Activated gamma-delta T cell (primary cell): ENCODE results near the gene SLC35F2.
"Not testable (repeated sequence)": the region's sequence is repeated elsewhere in the genome, so short reads cannot be mapped to it uniquely, and the experiment has no call there.

Experiments
- DNase-seq: peaks from one replicate; lab custom pipeline; 2025; lab: John Stamatoyannopoulos, UW
- total RNA-seq, 2 donors: gene quantifications; one replicate each; lab custom pipeline; 2026; lab: John Stamatoyannopoulos, UW

SLC35F2 gene, protein sequence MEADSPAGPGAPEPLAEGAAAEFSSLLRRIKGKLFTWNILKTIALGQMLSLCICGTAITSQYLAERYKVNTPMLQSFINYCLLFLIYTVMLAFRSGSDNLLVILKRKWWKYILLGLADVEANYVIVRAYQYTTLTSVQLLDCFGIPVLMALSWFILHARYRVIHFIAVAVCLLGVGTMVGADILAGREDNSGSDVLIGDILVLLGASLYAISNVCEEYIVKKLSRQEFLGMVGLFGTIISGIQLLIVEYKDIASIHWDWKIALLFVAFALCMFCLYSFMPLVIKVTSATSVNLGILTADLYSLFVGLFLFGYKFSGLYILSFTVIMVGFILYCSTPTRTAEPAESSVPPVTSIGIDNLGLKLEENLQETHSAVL
- total RNA-seq = 25.3 to 37.1 reads per million in 2 donors

DNA sequence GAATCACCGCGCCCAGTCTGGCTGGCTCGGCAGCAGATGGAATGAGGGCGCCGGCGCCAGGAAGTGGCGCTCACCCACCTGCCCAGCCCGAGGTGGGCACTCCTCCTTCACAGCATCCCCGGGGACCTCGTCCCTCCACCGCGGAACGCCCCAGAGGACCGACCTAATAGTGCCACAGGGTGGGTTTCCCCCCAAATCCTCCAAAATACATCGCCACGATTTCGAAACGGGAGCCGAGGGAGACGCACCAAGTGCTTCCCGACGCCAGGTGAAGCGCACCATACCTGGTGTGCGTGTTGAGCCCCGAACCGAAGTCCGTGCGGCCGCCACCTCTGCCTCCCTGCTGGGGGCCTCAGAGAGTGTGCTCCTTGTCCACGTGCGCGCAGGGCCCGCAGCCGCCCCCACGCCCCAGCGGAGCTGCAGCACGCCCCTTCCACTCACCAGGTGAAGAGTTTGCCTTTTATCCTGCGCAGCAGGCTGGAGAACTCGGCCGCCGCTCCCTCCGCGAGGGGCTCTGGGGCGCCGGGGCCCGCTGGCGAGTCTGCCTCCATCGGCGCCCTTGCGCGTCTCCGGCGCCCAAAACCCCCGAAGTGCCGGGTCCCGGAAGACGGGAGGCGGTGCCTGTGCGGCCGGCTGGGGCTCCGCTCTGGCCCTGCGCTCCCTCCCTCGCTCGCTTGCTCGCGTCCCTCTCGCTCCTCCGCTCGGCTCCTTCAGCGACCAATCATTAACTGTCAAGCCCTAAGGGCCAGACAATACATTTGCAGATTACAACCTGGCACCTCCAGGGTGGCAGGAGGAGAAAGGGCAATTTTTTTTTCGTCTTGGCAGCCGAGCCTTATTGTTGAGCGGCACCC lies at the start of gene SLC35F2:
Gene SLC35F2 (minus strand): TSS at position 571 of the 854 bp plus-strand sequence. CDS start 20 bp downstream, at position 551.
- DNase-seq = peak; percentile 49

DNA sequence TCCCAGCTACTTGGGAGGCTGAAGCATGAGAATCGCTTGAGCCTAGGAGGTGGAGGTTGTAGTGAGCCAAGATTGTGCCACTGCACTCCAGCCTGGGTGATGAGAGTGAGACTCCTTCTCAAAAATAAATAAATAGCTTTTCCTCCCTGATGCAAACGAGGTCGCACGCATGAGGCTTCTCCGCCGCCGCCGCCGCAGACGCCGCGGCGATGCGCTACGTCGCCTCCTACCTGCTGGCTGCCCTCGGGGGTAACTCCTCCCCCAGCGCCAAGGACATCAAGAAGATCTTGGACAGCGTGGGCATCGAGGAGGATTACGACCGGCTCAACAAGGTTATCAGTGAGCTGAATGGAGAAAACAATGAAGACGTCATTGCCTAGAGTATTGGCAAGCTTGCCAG lies 49.6 kb upstream of the SLC35F2 start:
- no peak for DNase-seq

DNA sequence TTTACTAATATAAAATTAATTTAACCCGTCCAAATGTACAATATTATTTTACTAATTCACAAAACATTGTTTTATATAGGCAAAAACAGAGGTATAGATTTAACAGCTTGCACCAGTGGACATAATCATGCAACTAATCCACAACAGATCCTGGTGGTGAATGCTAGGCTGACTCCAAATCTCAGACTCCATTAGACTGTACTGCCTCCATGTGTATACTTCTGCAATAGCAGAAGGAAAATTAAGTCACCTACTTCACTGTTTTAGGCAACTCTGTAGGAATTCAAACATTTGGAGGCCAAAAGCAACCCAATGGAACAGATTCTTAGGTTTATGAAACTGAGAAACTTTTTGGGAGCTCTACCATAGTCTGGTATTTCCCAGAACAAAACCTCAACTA lies 39.7 kb upstream of the SLC35F2 start:
- DNase-seq = no peak

DNA sequence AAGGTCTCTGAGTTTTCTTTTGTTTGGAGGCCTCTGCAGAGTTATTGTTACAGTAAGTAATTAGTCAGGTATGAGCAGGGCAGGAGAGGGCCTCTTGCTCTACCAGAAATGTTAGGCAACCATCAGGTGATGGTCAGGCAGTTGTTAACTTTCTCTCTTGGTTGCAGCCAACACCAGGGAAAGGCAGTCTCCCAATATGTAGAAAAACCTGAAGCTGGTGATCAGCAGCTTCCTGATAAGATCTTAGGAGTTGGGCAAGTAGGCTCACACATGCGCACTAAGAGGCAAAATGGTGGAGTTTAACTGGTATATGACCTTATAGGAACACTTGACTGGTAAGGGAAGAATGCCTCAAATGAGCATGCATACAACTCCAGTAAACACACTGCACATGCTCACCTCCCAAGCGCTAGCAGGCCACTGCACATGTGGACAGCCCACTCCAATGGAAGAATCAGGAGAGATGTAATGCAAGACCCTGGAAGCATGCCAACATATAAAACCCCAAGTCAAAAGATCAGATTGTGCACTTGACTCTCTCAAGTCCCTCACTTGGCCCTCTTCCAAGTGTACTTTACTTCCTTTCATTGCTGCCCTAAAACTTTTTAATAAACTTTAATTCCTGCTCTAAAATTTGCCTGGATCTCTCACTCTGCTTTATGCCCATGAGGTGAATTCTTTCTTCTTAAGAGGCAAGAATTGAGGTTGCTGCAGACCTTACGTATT lies 23.7 kb upstream of the SLC35F2 start:
- no peak for DNase-seq

DNA sequence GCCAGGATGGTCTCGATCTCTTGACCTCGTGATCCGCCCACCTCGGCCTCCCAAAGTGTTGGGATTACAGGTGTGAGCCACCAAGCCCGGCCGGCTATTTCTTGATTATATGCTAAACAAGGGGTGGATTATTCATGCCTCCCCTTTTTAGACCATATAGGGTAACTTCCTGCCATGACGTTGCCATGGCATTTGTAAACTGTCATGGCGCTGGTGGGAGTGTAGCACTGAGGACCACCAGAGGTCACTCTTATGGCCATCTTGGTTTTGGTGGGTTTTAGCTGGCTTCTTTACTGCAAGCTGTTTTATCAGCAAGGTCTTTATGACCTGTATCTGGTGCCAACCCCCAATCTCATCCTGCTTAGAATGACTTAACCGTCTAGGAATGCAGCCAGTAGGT lies 22.9 kb upstream of the SLC35F2 start:
- DNase-seq = not testable (repeated sequence)

DNA sequence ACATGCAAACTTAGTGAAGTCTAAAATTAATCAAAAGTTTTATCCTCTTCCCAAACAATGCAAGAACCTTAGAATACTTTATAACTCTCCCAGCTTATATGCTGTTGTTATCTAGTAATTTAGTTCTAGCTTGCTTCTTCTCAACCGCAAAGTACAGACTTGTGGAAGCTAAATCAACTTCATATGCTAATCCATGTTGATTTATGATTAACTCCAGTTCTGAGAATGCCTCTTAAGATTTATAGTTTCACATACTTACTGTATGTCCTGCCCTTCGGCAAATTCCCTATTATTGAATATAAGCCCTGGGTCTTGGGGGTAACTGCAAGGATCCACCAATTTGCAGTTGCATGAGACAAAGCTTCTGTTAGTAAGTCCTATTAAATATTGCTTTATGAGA lies 17.6 kb upstream of the SLC35F2 start:
- DNase-seq = no peak

DNA sequence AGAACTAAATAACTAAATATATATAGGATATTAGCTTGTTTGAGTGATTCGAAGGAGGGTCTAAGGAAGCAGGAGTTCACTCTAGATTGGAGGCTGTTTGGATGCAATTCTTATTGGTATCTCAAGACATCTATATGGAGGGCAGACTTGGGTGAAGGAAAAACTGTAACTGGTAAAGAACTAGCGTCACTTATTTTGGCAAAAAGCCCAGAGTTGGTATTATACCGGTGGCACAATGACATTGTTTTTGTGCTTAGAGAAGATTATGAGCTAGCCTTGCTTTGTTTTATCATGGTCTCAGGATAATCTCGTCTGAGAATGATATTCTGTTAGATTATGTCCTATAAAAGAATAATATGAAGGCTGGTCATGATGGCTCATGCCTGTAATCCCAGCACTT lies 6.0 kb upstream of the SLC35F2 start:
- DNase-seq = no peak

DNA sequence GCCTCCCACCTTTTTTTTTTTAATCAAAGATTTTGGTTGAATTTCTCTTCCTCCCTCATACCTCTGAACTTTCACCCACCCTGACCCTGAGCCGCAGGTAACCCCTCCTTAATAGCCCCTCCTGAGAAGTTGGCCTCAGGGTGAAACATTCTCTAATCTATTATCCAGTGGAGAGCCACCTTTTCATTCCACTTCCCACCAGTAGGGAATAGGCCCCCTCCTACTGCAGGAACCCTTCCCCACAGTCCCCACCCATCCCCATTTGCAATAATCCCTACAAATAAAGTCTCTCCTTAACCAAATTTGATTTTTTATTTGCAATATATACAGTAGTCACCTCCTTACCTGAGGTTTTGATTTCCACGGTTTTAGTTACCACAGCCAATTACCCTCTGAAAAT lies 2.1 kb upstream of the SLC35F2 start:
- DNase-seq = no peak

DNA sequence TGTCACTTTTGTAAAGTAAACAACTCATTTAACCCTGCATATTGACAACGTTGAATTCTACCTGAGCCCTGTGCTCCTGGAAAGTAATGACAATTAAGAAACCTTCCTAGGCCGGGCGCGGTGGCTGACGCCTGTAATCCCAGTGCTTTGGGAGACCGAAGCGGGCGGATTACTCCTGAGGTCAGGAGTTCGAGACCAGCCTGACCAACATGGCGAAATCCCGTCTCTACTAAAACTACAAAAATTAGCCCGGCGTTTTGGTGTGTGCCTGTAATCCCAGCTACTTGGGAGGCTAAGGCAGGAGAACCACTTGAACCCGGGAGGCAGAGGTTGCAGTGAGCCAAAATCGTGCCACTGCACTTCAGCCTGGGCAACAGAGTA lies 1.6 kb upstream of the SLC35F2 start:
- DNase-seq = not testable (repeated sequence)

DNA sequence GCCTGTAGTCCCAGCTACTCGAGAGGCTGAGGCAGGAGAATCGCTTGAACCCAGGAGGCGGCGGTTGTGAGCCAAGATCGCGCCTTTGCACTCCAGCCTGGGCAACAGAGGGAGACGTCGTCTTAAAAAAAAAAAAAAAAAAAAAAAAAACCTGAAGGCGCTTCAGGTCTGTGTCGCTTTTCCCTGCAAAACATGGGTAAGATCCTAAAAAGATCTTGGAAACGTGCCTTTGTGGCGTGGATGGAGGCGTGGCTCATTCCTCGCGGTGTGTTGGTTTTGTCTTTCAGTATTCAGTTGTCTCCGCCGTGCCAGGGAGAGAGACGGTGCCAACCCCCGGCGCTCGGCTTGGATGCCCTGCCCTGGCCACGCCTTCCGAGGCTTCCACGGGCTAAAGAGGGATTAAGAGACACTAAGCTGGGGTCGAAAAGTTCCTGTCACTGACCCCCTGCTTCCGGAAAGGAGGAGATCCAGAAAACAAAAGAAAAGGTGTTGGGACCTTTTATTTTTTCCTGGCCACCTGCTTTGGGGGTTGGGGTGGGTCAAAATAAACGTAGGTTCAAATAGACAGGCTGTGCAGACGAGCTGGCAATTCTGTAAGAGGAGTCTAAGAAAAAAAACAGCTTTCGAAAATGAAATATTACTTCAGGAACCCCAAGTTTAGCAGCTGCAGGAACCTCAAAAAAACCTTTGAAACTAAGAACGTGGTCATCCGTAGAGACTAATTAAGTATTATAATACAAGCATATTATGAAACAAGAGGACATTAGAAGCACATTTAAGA lies 1.1 kb upstream of the SLC35F2 start:
- DNase-seq = no peak

DNA sequence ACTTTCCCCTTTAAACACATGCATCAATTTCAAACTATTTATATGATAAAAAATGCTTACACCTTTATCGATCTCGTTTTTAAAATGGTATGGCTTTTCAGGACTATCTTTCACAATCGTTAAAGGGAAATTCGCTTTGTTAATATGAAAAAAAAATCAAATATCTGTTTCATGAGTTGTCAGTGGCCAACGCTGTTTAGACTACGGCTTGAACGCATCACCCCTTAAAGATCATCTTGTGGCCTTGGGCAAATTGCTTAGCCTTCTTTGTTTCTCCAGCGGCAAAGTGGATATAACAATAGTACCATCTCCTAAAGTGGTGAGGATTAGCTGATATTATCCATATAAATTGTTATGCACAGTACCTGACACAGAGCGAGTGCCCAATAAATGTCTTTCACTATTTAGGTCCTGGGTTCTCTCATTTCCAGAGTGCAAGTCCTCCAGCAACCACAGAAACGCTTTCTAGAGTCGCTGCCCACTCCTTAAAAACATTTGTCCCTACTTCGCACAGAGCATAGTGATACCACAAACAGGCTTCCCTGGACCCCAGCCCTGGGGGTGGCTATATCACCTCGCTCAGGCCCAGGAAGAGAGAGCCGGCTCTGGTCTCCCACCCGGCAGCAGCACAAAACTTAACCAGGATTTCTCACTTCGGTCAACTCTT lies 904 bp downstream of the SLC35F2 start:
- no peak for DNase-seq

DNA sequence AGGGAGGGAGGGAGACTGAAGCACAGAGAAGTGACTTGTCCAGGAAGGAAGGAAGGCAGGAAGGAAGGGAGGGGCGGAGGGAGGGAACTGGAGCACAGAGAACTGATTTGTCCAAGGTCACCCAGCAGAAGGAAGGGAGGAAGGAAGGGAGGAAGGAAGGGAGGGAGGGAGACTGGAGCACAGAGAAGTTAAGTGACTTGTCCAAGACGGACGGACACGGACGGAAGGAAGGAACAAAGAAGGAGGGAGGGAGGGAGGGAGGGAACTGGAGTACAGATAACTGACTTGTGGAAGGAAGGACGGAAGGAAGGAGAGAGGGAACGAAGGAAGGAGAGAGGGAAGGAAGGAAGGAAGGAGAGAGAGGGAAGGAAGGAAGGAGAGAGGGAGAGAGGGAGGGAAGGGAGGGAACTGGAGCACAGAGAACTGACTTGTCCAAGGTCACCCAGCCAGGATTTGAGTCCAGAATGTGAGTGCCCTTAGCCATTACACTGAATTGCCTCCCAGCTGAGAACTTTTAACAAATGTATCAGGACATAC lies 1.5 kb downstream of the SLC35F2 start:
- no peak for DNase-seq

DNA sequence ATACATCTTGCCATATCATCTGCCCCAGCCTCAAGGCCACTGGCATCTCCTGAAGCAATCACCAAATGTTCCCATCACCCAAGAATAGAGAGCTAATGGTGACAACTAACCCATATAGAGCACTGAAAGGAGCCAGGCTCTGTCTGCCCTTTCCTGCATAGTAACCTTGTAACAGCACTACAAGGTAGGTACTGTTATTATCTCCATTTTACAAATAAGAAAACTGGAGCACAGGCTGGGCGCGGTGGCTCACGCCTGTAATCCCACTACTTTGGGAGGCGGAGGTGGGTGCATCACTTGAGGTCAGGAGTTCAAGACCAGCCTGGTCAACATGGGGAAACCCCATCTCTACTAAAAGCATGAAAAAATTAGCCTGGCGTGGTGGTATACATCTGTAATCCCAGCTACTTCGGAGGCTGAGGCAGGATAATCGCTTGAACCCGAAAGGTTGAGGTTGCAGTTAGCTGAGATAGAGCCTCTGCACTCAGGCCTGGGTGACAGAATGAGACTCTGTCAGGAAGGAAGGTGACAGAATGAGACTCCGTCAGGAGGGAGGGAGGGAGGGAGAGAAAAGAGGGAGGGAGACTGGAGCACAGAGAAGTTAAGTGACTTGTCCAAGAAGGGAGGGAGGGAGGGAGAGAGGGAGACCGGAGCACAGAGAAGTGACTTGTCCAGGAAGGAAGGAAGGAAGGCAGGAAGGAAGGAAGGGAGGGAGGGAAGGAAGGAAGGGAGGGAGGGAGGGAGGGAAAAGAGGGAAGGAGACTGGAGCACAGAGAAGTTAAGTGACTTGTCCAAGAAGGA lies 2.2 kb downstream of the SLC35F2 start:
- no peak for DNase-seq

DNA sequence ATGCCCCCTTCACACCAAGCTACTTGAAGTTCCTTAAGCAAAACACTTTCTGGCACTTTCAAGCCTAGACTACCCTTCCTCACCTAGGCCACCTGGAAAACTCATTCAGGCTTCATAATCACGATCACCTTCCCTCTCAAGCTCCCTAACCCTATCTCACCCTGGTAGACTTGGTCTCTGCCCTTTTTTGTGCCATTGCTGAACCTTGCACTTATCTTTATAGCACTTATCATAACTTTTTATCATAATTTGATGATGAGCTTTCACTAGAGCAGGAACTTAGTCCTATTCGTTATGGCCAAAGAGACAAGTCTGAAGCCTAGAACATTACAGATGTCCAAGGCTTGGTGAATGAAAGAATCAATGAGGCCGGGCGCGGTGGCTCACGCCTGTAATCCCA lies 5.5 kb downstream of the SLC35F2 start:
- no peak for DNase-seq

DNA sequence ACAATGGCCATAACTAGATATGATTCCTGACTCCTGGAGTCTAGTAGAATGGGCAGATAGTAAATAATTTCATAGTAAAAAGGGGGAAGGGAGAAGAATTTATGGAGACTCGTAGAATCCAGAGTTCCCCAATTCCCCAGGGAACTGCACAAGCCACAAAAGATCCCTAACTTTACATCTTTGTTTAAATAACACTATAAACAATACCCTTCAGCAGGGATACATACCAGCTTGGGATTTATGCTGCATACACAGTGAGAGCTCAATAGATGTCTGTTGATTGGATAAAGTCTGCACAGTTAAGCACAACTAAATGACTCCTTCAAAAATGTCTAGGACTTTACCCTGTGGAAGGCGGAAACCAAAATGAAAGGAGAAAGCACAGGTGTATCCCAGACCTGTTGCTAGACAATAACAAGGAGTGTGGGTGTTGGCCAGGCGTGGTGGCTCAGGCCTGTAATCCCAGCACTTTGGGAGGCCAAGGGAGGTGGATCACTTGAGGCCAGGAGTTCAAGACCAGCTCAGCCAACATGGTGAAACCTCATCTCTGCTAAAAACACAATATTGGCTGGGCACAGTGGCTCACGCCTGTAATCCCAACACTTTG lies 6.8 kb downstream of the SLC35F2 start:
- no peak for DNase-seq

DNA sequence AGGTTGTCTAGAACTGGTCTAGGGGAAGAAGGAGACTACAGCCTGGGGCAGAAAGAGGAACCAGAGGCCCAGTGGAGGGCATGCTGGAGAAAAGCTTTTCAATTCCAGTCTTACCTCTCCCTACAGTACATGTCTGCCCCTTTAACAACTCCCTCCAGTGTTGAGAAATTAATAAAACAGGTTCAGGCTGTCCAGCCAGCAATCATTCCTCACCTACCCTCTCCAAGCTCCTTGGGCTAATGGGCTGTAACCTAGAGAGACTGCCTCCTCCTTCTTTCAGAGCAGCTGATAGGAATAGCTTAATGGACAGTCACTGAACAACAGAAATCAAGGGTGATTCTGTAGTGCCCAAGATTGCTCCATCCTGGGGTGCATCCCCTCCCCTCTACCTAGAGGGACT lies 8.8 kb downstream of the SLC35F2 start:
- DNase-seq = no peak

DNA sequence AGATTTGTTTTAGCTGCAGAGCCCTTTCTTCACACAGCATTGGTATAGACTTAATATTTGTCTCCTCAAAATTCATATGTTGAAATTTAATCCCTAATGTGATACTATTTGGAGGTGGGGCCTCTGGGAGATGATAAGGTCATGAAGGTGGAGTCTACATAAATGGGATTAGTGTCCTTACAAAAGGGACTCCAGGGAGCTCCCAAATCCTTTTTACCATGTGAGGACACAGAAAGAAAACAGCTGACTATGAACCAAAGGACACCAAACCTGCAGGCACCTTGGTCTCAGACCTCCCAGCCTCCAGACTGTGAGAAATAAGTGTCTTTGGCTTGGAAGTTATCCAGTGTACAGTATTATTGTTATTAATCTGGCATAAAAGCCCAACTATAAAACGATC lies 10.2 kb downstream of the SLC35F2 start:
- DNase-seq = no peak

DNA sequence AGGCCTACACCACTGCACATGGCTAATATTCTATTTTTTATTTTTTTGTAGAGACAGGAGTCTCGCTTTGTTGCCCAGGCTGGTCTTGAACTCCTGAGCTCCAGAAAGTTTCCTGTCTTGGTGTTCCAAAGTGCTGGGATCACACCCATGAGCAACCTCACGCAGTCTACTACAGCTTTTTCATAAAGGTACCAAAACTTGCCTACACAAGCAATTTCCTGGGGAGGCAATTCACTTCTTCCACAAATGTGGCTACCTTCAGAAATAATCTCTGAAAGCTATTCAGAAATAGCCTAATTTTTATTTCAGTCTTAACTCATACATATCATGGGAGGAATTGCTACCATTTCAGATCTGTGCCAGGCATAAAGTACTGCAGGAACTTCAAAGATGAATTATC lies 11.4 kb downstream of the SLC35F2 start:
- no peak for DNase-seq

DNA sequence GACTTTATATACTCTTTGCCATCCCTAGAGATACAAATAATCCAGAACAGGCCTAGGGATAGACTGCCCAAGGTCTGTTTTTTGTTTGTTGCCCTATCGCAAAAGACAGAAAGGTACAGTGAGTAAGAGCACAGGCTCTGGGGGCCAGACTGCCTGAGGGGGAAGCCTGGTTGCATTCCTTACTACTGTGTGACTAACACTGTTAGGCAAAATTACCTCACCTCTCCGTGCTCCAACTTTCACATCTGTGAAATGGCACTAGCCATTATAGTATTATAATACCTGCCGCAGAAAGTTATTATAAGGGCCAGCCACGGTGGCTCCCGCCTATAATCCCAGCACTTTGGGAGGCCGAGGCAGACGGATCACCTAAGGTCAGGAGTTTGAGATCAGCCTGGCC lies 14.5 kb downstream of the SLC35F2 start:
- no peak for DNase-seq
